HG03196 (cell line): ENCODE measurements around the gene CEMIP2.
"Not testable (repeated sequence)": the region's sequence is repeated elsewhere in the genome, so short reads cannot be mapped to it uniquely, and the experiment has no call there.

Experiments used
- ATAC-seq: cut with Tn5 transposase; IDR thresholded peaks from one replicate; pipeline ENCODE4 v1.9.1; 2021; ENCODE audit not compliant: unreplicated experiment

The CEMIP2 gene

DNA sequence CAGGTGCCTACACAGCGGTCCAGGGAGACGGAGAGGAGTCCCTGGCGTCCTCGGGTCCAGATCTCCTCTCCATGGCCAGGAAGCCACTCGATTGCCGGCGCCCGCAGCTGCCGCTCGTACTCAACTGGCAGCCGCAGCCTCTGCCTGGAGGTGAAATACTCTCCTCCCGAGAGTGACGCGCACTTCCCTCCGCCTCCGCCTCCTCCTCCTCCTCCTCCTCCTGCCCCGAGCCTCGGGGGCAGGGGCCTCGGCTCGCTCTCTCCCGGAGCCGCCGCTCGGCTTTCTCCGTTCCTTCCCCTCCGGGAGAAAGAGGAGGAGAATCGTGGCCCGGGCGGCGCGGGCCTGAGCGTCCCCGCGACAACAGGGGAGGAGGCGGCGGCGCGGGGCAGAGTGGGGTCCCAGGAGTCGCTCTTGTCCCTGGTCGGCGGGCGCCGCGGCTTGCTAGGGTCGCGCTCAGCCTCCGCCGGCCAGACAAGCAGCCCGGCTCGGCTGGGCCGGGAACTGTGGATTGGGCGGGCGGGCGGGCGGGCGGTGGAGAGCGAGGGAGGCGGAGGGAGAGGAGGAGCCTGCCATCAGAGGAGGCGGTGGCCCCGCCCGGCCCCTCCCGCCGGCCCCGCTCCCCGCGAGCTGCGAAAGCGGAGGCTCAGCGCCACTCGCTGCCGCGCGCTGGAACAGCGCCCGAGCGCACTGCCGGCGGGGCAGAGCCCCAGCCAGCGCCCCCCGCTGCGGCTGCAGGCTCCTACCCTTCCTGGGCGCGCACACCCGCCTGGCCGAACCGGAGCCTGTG lies at the start of gene CEMIP2:
TSS of gene CEMIP2 (minus strand) at position 126 of the 787 bp plus-strand sequence. CDS start 18,140 bp downstream, outside the sequence.
- peak; percentile 75 for ATAC-seq

- no peak for ATAC-seq
These were observed 48.7 kb upstream of the CEMIP2 start for GRCh38 chr9:71816916-71817451.

GRCh38 chr9:71814815-71815214 lies 46.5 kb upstream of the CEMIP2 start:
- ATAC-seq = no peak

GRCh38 chr9:71814226-71814625 lies 45.9 kb upstream of the CEMIP2 start:
- ATAC-seq = no peak

GRCh38 chr9:71812385-71812784 lies 44.1 kb upstream of the CEMIP2 start:
- ATAC-seq = no peak

GRCh38 chr9:71808068-71808467 lies 39.8 kb upstream of the CEMIP2 start:
- no peak for ATAC-seq

DNA sequence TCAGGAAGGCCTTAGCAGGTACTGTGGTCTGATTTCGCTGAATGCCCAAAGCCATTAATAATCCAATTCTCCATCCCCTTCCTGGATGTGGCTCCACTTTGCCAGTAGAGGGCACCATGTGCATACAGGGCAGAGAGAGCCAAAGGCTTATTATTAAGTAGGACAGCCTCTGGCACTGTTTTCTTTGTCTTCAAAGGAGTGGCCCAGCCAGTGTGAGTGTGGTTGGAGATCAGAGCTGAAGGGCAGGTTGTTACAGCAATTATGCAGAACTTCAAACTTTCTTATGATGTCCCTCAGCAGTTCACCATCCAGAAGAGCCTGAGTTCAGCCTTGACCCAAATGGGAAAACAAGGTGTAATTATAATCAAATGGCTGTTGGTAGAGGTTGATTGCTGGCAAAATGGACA lies 38.6 kb upstream of the CEMIP2 start:
- peak; percentile 92 for ATAC-seq

- ATAC-seq = not testable (repeated sequence)
These were observed 36.8 kb upstream of the CEMIP2 start for GRCh38 chr9:71805096-71805495.

GRCh38 chr9:71801826-71802225 lies 33.5 kb upstream of the CEMIP2 start:
- ATAC-seq = no peak

DNA sequence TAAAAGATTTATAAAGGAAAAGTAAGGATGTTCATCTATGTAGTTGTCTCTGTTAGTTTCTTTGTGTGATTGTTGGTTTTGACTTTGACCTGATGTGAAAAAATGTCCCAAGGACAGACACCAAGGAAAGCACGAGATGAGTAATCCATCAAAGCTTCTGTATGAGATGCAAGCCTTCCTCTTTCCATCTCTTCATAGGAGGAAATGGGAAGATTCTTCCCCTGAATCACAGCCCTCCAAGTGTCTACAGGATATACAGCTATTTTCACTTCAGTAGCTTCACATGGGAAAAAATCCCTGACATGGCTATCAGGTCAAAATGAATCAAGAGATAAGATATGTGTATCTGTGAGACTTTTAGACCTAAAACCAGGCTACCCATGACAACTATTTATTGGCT lies 29.0 kb upstream of the CEMIP2 start:
- no peak for ATAC-seq

DNA sequence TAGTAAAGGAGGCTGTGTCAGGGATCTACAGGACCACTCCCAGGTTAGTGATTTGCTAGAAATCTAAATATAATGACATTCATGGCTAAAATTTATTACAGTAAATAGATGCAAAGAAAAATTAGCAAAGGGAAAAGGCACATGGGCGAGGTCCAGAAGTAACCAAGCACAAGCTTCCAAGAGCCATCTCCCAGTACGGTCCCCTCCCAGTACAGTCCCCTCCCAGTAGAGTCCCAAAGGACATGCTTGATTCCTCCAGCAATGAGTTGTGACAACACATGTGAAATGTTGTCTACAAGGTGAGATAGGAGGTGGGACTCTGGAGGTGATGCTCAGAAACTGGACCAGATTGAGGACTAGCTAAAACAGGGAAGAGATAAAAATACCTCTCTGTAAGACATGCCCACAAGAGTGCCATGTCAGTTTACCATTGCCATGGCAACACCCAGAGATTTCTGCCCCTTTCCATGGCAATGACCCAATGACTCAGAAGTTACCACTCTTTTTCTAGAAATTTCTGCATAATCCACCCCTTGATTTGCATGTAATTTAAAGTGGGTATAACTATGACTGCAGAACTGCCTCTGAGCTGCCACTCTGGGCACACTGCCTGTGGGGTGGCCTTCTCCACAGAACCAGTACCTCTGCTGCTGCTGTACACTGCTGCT lies 27.9 kb upstream of the CEMIP2 start:
- ATAC-seq = no peak

- ATAC-seq = peak; percentile 85
These were observed 26.9 kb upstream of the CEMIP2 start for GRCh38 chr9:71795097-71795813.

DNA sequence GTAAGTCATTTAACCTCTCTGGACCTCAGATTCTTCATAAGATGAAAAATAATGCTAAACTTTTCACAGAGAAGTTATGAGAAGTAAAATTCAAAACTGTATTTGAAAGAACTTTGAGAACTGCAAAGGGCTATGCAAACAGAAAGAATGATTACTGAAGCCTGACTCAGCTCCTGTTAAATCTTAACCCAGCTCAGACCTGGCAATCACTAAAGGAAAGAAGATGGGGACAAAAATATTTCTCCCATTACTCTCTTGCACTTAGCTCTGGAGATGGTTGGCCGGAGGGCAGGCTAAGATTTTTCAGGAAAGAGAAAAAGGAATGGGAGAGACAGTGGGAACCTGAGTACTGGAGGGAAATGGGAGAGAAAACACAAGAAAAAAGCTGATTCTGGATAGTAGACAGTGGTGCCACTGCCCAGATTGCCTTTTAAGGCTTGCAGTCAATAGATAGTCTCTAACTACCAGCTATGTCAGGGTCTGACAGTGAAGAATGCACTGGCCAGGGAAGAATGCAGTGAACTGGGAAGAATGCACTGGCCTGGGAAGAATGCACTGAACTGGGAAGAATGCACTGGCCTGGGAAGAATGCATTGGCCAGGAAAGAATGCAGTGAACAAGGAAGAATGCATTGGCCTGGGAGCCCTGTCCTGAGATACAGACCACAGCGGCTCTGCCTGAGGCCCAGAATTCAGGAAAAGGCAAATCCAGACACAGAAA lies 25.2 kb upstream of the CEMIP2 start:
- ATAC-seq = peak; percentile 48

DNA sequence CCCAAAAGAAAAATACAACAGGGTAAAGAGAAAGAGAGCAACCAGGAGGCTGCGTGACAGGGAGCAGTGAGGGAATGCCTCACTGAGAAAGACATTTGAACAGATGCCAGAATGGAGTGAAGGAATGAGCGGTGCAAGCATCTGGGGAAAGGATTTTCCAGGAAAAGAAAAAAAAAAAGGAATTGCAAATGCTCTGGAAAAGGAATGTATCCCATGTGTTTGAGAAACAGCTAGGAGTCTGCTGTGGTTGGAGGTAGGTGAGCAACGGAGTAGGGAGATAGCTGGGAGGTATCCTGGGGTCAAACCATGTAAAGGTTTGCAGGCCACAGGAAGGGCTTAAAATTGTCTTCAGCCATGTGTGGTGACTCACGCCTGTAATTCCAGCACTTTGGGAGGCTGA lies 23.6 kb upstream of the CEMIP2 start:
- no peak for ATAC-seq

DNA sequence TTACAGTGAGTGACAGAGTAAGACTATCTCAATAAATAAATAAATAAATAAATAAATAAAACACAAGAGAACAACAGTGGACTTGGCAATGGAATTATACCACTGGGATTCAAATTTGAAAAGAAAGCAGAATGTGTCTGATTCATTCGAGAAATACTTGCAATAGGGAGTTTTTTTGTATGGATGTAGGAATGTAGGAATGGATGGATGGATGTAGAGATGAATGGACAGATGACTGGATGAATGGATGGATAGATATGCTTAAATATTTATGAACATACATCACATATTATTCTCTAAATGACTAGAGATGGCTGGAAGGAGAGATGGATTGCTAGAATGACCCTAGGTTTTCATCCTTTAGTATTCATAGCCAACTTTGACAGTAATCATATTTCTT lies 22.0 kb upstream of the CEMIP2 start:
- ATAC-seq = no peak

DNA sequence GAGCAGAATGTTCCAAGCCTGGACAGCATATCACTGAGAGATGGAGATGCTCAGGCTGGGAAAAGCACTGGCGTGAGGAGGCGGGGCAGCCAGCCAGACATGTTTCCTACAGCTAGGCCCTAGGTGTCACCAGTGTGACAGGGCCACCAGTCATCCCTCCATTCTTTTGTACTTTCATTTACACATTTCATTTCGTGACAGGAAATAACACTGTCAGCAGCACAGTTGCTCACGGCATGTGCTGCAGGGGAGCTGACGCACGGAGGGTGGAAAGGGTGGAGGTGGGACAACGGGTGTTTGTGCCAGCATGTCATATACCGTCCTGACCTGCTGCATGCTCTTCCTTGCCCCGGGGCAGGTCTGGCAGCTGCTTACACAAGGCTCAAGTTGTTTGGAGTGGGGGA lies 14.8 kb upstream of the CEMIP2 start:
- peak; percentile 87 for ATAC-seq

GRCh38 chr9:71781391-71781790 lies 13.1 kb upstream of the CEMIP2 start:
- peak; percentile 68 for ATAC-seq

- ATAC-seq = no peak
These were observed 12.6 kb upstream of the CEMIP2 start for GRCh38 chr9:71780953-71781352.

GRCh38 chr9:71778085-71778484 lies 9.8 kb upstream of the CEMIP2 start:
- ATAC-seq = no peak

DNA sequence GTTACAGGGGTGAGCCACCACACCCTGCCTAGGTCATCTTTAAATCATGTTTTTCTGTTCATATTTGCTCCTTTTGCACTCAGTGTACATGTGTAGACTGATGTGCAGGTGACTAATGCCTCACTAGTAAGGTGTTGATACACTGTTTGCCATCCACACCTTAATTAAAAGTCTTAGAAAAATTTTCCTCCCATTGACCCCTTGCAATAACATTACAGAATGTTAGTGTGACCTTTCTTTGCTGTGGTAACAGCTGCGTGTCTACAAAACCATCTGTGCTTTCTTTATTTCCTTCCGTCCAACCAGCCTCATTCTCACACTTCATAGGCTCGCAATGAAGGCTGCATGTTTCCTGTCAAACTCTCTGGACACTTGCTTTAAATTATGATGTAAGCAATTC lies 6.6 kb upstream of the CEMIP2 start:
- ATAC-seq = no peak

DNA sequence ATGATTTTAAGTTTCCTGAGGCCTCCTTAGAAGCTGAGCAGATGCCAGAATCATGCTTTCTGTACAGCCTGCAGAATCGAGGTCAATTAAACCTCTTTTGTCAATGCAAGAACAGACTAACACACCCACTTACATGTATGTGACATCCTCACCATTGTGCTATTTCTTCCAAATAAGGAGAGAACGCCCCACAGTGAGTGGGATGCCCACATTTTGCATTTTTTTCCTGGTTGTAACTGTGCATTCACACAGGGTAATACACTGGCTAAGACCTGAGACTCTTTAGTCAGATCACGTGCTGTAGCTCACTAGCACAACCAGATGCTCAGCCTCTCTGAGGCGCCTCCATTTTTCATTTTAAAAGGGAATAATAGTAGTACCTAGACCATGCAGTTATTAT lies 4.4 kb upstream of the CEMIP2 start:
- no peak for ATAC-seq
